NCI-H1105 treated with DMSO at 0.1 percent for 48 hours (cell line): ENCODE measurements around the gene LMOD3.

Experiments used
- DNase-seq: peaks from one replicate; lab custom pipeline; 2025; lab: John Stamatoyannopoulos, UW

Gene LMOD3

GRCh38 chr3:69091389-69092029, 30.9 kb downstream of the LMOD3 start:
- DNase-seq, result no peak

DNA sequence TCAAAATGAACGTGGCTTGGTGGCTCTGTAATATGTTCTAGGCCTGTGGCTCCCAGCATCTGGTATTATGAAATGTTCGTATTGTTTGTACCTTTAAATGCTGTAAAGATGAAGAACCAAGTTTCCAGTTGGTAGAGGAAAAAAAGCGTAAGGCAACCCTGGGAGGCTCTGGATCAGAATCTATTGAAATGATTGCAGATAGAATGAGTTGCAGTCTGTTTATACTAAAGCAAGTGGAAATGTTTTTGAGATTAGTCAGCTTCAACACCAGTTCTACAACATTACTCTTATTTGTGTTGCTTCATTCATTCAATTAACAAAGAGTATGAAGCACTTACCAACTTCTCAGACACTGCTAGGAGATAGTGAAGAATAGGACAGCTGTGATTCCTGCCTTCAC, 32.4 kb downstream of the LMOD3 start:
- no peak for DNase-seq

GRCh38 chr3:69088063-69088462, 34.3 kb downstream of the LMOD3 start:
- no peak for DNase-seq

GRCh38 chr3:69087030-69087791, 35.2 kb downstream of the LMOD3 start:
- no peak for DNase-seq

- DNase-seq, result peak; percentile 77
Measured at GRCh38 chr3:69085833-69086722, 36.3 kb downstream of the LMOD3 start.

DNA sequence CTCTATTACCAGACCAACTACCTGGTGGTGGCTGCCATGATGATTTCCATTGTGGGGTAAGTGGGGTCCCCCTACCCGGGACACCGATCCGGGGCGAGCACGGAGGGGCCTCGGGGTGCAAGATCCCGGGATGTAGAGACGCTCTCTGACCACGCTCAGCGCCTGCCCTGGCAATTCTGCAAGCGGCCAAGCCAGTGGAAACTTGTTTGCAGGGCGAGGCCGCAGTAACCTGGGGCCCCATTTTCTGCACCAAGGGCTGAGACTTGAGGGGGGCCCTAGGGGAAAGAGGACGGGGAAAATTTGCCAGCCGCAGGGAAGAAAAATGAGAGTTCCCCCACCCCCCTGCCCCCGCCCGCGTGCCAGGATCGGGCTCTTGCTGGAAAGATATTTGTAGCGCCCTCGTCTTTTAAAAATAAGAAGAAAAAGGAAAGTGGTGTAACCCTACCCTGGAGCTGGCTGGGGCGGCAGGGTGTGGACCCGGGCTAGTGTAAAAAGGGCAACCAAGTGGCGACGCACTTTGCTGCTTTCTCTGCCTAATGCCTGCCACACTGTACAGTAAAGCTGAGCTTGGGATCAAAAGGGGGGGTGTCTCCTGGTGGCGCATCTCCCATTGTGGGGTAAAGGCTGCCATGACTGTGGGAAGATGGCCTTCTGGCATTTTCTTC, 37.1 kb downstream of the LMOD3 start:
- DNase-seq, result peak; percentile 1

GRCh38 chr3:69084326-69085167, 37.8 kb downstream of the LMOD3 start, which contains the start of gene ARL6IP5:
ARL6IP5 (plus strand) TSS chr3:69084937; CDS start chr3:69085048, 111 bp downstream.
- peak; percentile 84 for DNase-seq

- DNase-seq, result no peak
Measured at GRCh38 chr3:69082805-69083204, 39.6 kb downstream of the LMOD3 start.

DNA sequence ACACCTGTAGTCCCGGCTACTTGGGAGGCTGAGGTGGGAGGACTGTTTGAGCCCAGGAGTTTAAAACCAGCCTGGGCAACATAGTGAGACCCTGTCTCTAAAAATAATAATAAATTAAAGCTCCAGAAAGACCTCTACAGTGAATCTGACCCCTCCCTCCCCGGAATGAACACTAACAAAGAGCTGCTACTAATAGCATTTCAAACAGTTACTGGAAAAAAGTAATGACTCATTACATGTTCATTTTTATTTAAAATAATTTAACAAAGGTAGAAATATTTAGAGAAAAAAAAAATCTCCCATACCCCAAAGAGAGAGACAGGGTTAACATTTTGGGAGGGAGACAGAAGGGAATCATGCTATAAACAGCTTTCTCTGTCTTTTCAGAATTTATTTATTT, 40.0 kb downstream of the LMOD3 start:
- DNase-seq, result no peak

DNA sequence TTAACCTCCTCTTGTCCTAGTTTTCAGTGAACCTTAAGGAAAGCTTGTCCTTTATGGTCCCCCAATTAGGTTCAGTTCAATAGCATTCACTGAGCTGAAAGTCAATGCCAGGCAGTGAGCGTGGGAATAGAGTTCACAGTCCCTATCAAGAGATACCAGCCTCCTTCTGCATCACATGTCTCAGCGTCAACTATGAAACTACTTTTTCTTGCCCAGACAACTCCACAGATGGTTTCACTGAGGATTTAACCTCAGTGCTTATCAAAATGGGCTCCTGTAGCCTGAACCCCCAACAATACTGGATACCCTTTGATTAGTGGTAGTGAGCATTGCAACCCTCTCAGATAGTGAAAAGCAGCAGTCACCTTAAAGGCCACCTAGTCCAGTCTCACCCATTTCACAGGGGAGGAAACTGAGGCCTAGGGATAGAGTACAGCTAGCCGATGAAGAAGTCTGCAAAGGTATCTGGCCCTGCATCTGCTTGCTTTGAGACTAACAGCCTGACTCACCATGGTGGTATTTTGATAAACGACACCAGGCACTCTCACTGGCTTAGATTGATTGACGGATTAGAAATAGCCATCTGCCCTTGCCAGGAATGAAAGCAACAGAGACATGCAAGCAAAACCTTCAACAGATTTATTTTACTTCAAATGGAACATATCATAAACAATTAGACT, 40.7 kb downstream of the LMOD3 start:
- DNase-seq, result no peak

GRCh38 chr3:69080233-69080920, 42.0 kb downstream of the LMOD3 start, which contains the start of gene UBA3:
UBA3 (minus strand) TSS chr3:69080365; CDS start chr3:69080353, 12 bp downstream.
- peak; percentile 73 for DNase-seq

GRCh38 chr3:69079269-69080159, 42.9 kb downstream of the LMOD3 start:
- DNase-seq, result no peak

GRCh38 chr3:69072928-69073327, 49.5 kb downstream of the LMOD3 start:
- no peak for DNase-seq

DNA sequence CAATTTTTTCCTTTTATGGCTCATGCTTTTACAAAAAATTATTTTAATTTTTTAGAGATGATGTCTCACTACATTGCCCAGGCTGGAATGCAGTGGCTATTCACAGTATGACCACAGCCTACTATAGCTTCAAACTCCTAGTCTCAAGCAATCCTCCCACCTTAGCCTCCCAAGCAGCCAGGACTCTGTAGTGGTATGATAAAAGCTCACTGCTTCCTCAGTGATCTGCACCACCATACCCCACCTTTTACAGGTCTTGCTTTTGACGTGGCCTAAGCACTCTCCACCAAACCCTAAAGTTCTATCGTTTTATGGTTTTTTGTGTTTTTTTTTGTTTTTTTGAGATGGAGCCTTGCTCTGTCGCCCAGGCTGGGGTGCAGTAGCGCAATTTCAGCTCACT, 56.3 kb downstream of the LMOD3 start:
- no peak for DNase-seq

DNA sequence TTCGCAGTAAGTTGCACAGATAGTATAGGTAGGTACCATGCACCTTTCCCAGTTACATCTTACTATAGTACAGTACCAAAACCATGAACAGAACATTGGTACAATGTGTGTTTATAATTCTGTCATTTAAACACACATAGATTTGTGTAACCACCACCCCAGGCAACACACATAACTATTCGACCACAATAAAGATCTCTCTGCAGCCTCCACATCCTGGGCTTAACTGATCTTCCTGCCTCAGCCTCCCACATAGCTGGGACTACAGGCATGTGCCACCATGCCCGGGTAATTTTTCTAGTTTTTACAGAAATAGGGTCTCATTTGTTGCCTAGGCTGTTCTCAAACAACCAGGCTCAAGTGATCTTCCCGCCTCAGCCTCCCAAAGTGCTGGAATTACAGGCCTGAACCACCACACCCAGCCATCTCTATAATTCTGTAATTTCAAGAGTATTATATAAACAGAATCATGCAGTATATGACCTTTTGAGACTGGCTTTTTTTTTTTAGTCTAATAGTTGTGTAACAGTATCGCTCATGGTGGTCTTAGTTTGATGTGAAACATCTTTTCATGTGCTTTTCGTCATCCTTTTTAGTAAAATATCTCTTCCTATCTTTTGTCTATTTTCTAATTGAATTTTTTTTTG, 57.0 kb downstream of the LMOD3 start:
- no peak for DNase-seq

GRCh38 chr3:69063636-69064035, 58.8 kb downstream of the LMOD3 start:
- DNase-seq, result no peak

DNA sequence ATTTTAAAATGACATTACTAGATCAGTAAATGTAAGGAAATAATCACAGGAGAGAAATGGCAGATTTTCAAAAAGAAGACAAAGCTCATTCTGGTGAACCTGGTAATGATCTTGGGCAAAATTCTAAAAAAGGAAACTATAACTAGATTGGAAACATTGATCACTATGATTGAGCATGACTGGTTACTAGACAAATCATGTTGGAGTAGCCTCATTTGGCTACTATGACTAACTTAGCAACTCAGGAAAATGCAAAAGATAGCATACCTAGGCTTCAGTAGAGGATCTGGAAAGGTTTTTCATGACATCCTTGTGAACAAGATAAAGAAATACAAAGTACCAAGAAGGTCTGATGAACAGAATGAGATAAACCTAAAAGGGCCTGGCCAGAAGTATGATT, 62.7 kb downstream of the LMOD3 start:
- DNase-seq, result no peak

DNA sequence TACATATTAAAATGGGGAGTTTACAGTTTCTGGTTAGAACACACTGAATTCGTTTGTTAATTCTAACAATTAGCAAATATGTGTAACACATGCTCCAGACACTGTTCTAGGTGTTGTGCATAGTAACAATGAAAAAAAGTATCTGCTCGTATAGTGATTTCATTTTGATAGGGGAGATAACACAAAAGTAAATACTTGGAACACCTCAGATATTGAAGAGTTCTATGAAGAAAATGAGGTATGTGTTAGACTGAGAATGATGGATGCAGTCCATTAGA, 63.5 kb downstream of the LMOD3 start:
- DNase-seq, result no peak
